Stimulated activated CD4-positive, alpha-beta T cell treated with anti-CD3 and anti-CD28 coated beads, Interleukin-1b, Interleukin-23, amount 100 ng/mL, for 48 hours (primary cell): Measurements from ENCODE around the gene DLG5.

Source experiments
- DNase-seq: peaks from one replicate; pipeline ENCODE4 v3.0.0-alpha.2; 2020

The DLG5 gene

GRCh38 chr10:77863446-77863845 is 63.1 kb downstream of the DLG5 start:
- DNase-seq = no peak

GRCh38 chr10:77862595-77862994 is 64.0 kb downstream of the DLG5 start:
- DNase-seq = no peak

GRCh38 chr10:77861366-77861765 is 65.2 kb downstream of the DLG5 start:
- DNase-seq = no peak

GRCh38 chr10:77859865-77860282 is 66.7 kb downstream of the DLG5 start:
- no peak for DNase-seq

GRCh38 chr10:77859200-77859864 is 67.2 kb downstream of the DLG5 start:
- DNase-seq = no peak

- DNase-seq = no peak
Measured at GRCh38 chr10:77857272-77857671, 69.3 kb downstream of the DLG5 start.

GRCh38 chr10:77856566-77856965 is 70.0 kb downstream of the DLG5 start:
- no peak for DNase-seq

- DNase-seq = no peak
Measured at GRCh38 chr10:77855404-77856155, 71.0 kb downstream of the DLG5 start.

- no peak for DNase-seq
Measured at GRCh38 chr10:77854115-77854514, 72.4 kb downstream of the DLG5 start.

GRCh38 chr10:77853256-77853655 is 73.3 kb downstream of the DLG5 start:
- no peak for DNase-seq

GRCh38 chr10:77850620-77851231 is 75.8 kb downstream of the DLG5 start:
- DNase-seq = no peak

- no peak for DNase-seq
Measured at GRCh38 chr10:77849039-77849664, 77.4 kb downstream of the DLG5 start.

GRCh38 chr10:77846718-77847311 is 79.7 kb downstream of the DLG5 start:
- peak; percentile 62 for DNase-seq

- DNase-seq = no peak
Measured at GRCh38 chr10:77845451-77845850, 81.1 kb downstream of the DLG5 start.

GRCh38 chr10:77844713-77845445 is 81.7 kb downstream of the DLG5 start:
- DNase-seq = no peak

- DNase-seq = no peak
Measured at GRCh38 chr10:77844177-77844576, 82.4 kb downstream of the DLG5 start.

GRCh38 chr10:77843264-77843663 is 83.3 kb downstream of the DLG5 start:
- no peak for DNase-seq

- DNase-seq = no peak
Measured at GRCh38 chr10:77842652-77843212, 83.8 kb downstream of the DLG5 start.

GRCh38 chr10:77841711-77842375 is 84.7 kb downstream of the DLG5 start:
- DNase-seq = no peak

- DNase-seq = no peak
Measured at GRCh38 chr10:77840636-77841035, 85.9 kb downstream of the DLG5 start.

- DNase-seq = no peak
Measured at GRCh38 chr10:77837925-77838595, 88.5 kb downstream of the DLG5 start.
